Measurements from ENCODE around the gene IGFL2.

DNA sequence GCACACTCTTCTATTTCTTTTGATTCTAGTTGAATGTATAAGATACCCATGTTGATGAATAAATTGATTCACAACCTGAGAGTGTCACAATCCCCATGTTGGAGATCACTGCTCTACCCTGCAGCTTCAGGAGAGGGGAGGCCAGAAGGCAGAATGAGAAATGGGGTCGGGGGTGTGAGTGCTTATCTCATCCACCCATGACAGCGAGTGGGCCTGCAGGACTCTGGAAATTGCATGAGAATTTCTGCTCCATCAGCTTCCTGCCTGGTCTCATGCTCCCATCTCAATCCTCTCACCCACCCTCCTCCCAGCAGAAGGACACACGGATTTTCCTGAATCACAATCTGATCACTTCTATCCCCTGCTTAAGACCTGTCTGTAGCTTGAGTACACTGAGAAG is 58.6 kb downstream of the IGFL2 start:
- TF ChIP-seq, protein P1, sequence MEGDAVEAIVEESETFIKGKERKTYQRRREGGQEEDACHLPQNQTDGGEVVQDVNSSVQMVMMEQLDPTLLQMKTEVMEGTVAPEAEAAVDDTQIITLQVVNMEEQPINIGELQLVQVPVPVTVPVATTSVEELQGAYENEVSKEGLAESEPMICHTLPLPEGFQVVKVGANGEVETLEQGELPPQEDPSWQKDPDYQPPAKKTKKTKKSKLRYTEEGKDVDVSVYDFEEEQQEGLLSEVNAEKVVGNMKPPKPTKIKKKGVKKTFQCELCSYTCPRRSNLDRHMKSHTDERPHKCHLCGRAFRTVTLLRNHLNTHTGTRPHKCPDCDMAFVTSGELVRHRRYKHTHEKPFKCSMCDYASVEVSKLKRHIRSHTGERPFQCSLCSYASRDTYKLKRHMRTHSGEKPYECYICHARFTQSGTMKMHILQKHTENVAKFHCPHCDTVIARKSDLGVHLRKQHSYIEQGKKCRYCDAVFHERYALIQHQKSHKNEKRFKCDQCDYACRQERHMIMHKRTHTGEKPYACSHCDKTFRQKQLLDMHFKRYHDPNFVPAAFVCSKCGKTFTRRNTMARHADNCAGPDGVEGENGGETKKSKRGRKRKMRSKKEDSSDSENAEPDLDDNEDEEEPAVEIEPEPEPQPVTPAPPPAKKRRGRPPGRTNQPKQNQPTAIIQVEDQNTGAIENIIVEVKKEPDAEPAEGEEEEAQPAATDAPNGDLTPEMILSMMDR (IDR thresholded peaks at IDR 0.05): no peak
- TF ChIP-seq POLR2A (IDR thresholded peaks at IDR 0.05) (no peak), EP300 (IDR thresholded peaks at IDR 0.05) (no peak)

Measured in suprapubic skin (tissue), 3 donors.